ENCODE data around the gene NPFF.
"Not testable (repeated sequence)": the region's sequence is repeated elsewhere in the genome, so short reads cannot be mapped to it uniquely, and the experiment has no call there.

NPFF gene

DNA sequence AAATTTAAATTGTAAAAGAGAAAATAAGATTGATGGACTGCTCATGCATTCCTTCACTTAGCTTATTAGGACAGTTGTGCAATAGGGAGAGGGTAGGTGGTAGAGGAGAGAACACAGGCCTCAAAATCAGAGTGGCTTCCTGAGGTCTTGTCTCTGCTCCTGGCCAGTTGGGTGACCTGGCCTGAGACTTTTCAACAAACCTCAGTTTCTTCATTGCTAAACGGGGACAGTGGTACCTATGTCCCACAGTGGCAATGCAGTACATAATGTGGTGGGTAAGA is 10.6 kb downstream of the NPFF start:
- DNase-seq (ENCODE audit: low read depth in 2 of 2) = no peak

DNA sequence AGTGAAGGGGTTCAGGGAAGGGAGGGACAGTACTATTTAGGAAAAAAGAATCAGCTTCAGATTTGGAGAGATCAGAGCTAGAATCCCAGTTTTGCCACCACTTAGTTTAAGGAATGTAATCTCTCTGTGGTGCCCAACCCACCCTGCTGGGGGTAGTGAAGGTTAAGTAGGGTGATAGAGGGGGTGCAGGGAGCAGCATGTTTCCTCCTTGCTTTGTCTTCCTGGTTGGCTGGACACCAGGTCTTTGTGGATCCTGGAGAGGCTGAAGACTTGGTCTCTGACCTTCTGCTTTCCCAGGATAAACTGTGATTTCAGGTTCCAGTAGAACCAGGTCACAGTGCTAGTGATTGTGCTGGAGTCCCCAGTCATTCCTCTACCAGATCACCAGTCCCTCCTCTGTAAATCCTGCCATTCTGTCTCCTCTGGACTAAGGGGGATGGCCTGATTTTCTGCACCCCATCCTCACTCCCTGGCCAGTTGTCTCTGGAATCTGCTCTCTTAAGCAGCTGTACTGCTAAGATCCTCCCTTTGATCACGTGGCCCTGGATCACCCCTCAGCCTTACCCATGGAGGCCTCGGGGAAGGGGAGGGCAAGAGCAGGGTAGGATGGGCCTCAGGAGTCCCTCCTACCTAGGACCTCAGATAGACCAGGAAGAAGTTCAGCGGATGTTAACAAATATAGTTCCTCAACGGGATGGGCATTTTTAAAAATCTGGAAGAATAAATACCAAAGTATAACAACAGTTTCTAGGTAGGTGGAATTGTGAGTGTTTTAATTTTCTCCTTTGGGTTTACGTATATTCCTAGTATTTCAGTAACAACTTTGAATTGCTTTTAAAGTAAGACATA is 11.2 kb downstream of the NPFF start:
- DNase-seq (ENCODE audit: low read depth in 2 of 2) = no peak

DNA sequence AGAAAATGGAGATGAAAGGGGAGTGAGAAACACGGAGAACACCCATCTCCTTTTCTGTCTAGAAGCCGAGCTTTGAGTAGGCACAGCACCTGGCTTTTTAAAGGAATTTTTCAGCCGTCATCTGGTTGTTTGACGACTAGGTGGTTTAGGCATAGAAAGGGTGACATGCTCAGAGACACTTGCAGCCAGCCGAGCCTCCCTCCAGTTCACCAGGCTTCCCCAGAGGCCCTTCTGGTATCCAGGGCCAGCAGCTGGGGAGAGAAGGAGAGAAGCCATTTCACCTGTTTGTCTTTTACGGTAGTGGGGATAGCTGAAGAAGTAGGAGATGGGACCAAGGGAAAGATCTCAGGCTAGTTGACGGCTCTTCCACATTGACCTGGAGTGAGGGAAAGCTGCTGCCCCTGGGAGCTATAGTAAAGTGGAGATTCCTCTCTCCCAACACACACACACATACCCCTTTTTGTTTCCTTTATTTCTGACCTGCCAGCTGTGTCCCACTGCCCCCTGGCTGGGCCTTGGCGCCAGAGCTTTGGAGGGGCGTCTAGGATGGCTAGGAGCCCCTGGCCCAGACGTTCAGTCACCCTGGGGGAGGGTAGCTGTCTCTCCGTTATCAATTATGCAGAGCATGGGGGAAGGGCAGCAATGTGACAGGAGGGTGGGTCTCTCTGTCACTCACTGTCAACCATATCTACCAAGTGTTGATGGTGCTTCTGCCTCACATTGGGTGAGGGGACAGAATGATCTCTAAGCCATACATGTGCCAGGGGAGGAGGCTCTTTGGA is 13.5 kb downstream of the NPFF start:
- DNase-seq (ENCODE audit: low read depth in 2 of 2) = no peak

- DNase-seq (ENCODE audit: low read depth in 2 of 2) = peak; percentile 73 to 79
Observed at GRCh38 chr12:53492830-53493609, 14.3 kb downstream of the NPFF start.

GRCh38 chr12:53492188-53492587 is 15.1 kb downstream of the NPFF start:
- no peak for DNase-seq (ENCODE audit: low read depth in 2 of 2)

DNA sequence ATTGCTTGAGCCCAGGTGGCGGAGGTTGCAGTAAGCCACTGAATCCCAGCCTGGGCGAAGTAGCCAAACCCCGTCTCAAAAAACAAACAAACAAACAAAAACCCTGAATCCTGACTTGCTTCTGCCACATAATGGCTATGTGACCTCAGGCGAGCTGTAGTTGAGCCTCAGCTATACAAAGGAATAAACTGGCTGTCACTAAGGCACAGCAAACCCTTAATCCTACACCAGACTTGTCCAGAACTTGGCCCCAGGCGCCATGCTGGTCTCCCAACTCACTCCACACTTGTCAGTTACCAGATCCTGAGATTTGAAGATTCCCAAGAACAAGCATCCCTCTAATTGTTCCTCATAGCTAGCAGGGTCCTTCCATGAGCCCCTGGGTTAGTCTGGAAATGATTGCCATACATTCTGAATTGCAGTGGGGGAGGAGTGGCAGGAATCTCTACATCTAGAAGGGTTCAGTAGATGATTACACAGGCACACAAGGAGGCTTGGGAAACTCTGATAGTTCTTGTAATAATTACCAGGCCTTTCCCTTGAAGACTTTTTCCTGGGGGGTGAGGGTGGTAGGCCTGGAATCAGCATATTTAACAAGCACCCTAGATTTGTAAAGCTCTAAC is 17.9 kb downstream of the NPFF start:
- DNase-seq (ENCODE audit: low read depth in 2 of 2) = no peak

DNA sequence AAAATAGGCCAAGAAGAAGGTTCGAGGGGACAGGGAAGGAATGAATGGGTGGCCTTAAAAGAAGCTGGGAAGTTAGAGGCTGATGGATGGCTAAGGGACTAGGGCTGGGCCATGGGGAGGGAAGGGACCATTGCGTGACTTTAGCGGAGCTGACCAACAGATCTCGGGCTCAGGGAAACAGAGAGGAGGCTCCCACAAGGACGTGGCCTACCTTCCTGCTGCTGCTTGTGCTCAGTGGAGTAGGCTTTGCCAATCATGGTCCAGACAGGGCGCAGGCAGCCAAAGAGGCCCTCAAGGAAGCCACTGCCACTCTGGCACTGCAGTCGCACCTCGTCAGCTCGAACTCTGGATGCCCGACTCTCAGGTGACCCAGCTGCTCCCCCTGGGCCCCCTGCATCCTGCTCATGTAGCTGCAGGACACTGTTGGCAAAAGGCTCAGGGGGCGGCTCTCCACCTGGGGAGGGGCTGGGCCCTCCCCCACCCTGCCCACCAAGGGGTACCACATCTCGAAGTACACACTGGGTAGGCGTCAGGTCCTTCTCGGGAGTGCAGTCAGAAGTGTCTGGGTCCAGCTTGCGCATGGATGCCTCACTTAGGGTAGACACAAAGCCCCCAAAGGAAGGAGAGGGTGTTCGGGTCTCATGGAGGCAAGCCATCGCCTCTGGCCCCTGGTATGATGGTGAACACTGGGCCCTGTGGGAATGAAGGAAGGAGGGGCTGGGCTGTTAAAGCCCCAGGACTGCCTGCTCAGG is 20.4 kb downstream of the NPFF start:
- DNase-seq (ENCODE audit: low read depth in 2 of 2) = no peak

- no peak for DNase-seq (ENCODE audit: low read depth in 2 of 2)
Observed at GRCh38 chr12:53485955-53486735, 21.1 kb downstream of the NPFF start.

- DNase-seq (ENCODE audit: low read depth in 2 of 2) = no peak
Observed at GRCh38 chr12:53484686-53485575, 22.4 kb downstream of the NPFF start.

GRCh38 chr12:53483979-53484377 is 23.3 kb downstream of the NPFF start:
- no peak for DNase-seq (ENCODE audit: low read depth in 2 of 2)

DNA sequence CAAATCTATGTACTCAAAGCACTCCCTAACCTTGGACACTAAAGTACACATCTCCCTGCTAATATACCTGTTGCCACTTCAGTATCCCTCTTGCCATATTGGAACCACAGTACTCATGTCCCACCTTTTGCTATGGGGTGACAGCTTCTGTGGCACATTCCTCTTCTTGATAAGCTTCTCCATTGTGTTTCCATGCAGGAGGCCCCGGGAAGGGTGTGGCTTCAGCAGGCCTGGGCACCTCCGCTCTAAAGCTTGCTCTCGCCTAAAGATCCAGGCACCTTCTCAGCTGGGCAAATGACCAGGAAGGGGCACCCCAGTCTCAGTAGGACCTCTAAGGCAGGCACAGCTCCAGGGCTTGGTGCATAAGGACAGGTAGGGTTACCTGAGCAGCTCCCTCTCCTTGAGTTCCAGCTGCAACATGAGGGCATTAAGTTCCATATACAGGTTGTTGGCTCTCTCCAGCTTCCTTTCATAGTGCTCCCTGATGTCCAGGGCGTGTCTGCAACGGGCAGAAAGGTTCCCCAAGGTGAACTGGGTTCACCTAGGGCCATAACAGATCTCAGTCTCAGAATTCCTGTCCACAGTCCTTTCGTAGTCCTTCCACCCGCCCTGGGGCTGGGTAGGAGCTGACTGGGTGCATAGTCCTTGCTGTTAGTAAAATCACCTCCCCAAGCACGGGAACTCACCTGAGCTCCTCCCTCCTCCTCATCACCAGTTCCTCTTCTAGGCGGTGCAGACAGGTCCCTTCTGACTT is 23.9 kb downstream of the NPFF start:
- DNase-seq (ENCODE audit: low read depth in 2 of 2) = no peak

GRCh38 chr12:53482626-53483168 is 24.6 kb downstream of the NPFF start:
- DNase-seq (ENCODE audit: low read depth in 2 of 2) = no peak

DNA sequence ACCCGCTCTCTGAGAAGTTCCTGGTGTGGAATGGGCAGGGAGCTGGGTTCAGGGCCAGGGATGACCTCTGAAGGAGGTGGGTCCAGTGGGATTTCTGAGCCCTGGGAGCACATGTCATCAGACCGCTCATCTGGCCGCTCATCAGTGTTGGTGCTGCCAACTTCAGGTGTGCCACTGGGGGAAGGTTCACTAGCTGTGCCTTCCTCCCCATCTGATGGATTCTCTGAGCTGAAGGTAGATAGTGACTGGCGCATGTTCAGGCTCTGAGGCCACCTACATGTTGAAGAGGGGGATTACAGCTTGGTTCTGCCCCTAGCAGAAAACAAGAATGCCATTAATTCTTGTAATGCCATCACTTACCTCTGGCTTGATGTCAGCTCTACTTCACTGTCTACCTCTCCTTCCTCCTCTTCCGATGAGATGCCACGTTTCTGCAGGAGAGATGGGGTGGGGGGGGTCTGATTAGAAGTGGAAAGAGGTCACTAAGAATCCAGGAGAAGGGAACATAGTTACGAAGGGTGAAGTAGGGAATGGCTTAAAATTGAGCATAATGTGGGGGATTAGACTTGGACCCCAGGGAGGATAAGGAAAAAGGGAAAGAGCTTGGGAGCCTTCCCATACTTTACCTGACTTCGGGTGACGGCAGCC is 25.2 kb downstream of the NPFF start:
- DNase-seq (ENCODE audit: low read depth in 2 of 2) = no peak

DNA sequence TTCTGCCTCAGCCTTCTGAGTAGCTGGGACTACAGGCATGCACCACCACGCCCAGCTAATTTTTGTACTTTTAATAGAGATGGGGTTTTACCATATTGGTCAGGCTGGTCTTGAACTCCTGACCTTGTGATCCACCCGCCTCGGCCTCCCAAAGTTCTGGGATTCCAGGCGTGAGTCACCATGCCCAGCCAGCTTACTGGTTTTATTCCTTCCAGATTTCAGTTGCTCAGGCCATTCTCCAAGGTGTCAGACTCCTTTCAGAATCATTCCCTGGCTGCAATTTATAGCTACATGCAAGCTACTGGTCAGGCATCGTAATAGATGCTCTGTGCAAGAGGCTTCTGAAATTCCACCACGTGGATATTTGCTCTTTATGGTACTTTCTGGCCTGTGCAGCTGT is 25.8 kb downstream of the NPFF start:
- not testable (repeated sequence) for DNase-seq (ENCODE audit: low read depth in 2 of 2)

- no peak for DNase-seq (ENCODE audit: low read depth in 2 of 2)
Observed at GRCh38 chr12:53480491-53481442, 26.5 kb downstream of the NPFF start.

DNA sequence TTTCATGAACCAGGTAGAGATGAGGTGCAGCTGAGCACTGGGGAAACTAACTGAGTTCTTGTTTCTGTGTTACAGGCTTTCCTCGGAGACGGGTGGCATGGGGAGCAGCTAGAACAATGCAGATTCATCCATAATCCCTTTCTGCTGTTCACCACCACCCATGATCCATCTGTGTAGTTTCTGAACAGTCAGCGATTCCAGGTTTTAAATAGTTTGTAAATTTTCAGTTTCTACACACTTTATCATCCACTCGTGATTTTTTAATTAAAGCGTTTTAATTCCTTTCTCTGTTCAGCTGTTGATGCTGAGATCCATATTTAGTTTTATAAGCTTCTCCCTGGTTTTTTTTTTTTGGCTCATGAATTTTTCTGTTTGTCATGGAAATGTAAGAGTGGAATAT is 28.0 kb downstream of the NPFF start:
- DNase-seq (ENCODE audit: low read depth in 2 of 2) = no peak

GRCh38 chr12:53478865-53479264 is 28.4 kb downstream of the NPFF start:
- no peak for DNase-seq (ENCODE audit: low read depth in 2 of 2)
